ENCODE measurements around the gene NT5M.

DNA sequence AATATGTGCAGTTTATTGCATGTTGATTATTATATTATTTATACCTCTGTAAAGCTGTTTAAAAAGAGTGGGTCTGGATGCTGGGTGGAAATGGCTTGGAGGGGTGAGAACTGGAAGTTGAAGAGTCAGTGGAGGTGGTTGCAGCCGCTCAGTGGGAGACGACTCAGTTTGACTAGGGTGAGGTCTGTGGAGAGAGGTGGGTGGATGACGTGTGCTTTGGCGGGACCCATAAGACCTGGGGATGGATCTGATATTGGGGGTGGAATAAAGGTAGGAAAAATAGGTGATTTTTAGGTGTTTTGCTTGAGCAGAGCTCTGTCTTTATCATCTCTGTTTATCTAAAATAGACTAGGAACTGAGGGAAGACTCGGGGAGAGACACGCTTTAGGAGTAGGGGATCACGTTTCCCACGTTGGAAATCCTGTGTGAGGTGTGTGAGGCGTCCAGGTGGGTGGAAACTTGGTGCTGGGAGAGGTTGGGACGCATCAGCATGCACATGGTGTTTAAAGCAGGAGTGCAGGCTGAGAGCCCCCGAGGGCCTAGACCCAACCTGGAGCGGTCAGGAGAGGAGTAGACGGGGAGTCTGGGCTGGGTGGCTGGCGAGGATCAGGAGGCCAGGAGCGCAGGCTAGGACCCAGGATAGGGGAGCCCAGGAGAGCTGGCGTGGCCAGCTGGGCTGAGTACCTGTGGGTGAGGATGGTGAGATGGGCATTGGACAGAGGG is 17.2 kb downstream of the NT5M start:
- TF ChIP-seq POLR2A (IDR thresholded peaks at IDR 0.05; ENCODE audit: low read depth, low read length) (no peak), POLR2AphosphoS5 (IDR thresholded peaks at IDR 0.05; ENCODE audit: low read depth, low read length) (no peak)
